ENCODE results near the gene EIF4A2. TPM values are rescaled to one million over a fixed set of nuclear protein-coding genes. Genes with fewer than 3 reads are reported as not detected.

The EIF4A2 gene
- total RNA-seq, 1 experiment from 2014 or later = 398 TPM

DNA sequence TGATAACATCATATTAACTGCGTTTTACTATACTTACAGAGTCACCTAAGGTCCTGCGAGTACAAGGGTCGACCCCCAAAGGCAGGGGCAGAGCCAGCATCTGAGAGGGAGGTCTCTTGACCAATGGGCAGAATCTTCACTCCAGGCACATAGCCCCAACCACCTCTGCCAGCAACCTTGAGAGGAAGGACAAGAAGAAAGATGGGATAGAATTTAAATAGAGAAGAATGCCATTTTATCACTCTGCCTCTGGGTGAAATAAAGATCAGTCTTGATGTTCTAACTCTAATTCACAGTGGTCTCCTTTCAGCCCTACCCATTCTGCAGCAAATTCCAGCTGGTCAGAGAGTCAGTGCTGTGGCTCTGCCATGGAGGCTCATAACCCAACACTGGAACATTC, 39.7 kb upstream of the EIF4A2 start:
- no peak for DNase-seq
- H3K23ac ChIP-seq (ENCODE audit: insufficient read length, low read depth, low read length) = no peak overlapping the region
- H3T11ph ChIP-seq (ENCODE audit: low read length) = no peak overlapping the region
- no peaks in the 10 kb centered on the region; a peak in 1 of 7 replicates for H3K36me3 Mint-ChIP-seq (ENCODE audit: insufficient read depth in 1 of 3, low read depth in 3 of 3)
- no peak overlapping the region for H2BK12ac ChIP-seq (ENCODE audit: insufficient read length, low read depth, low read length)
- H3K56ac ChIP-seq (ENCODE audit: insufficient read length, low read depth, low read length) = no peak overlapping the region
- H2BK15ac ChIP-seq (ENCODE audit: low read depth, low read length) = no peak overlapping the region
- H4K91ac ChIP-seq (ENCODE audit: insufficient read length, low read depth, low read length) = no peak overlapping the region
- no peaks in the 10 kb centered on the region for H4K20me1 ChIP-seq (ENCODE audit: control insufficient read depth, insufficient read depth, insufficient read length)
- no peak overlapping the region; a peak in 1 of 7 replicates for H3K27ac Mint-ChIP-seq
- no peak overlapping the region for H3K18ac ChIP-seq (ENCODE audit: insufficient read length, low read depth, low read length)
- H2BK5ac ChIP-seq (ENCODE audit: insufficient read length, low read length) = no peak overlapping the region
- no peaks in the 10 kb centered on the region for H3K23me2 ChIP-seq (ENCODE audit: insufficient read length, low read depth, low read length, poor library complexity, severe bottlenecking)
- H3K9me3 Mint-ChIP-seq = no peaks in the 10 kb centered on the region
- H3K4me1 ChIP-seq (ENCODE audit: insufficient read depth, low read length) = peaks cover 8% of the 10 kb centered on the region; the same call in 1 of the 2 replicates
- no peaks in the 10 kb centered on the region for H3K9me3 ChIP-seq (ENCODE audit: control insufficient read depth, low read depth, low read length)
- no peaks in the 10 kb centered on the region for H3K27me3 ChIP-seq (ENCODE audit: insufficient read depth, low read length)
- H4K5ac ChIP-seq (ENCODE audit: insufficient read length, low read depth, low read length) = no peak overlapping the region
- no peak overlapping the region for H2BK120ac ChIP-seq (ENCODE audit: low read depth, low read length, poor library complexity, severe bottlenecking)
- no peaks in the 10 kb centered on the region for H3K79me1 ChIP-seq (ENCODE audit: insufficient read depth, low read depth, low read length, poor library complexity, severe bottlenecking)
- no peaks in the 10 kb centered on the region for H3K79me2 ChIP-seq (ENCODE audit: insufficient read depth, low read length)
- H4K8ac ChIP-seq (replicated peaks; ENCODE audit: insufficient read length, low read depth, low read length) = no peak overlapping the region
- no peak overlapping the region for H2AK5ac ChIP-seq (ENCODE audit: insufficient read length, low read length)
- H3K4me3 Mint-ChIP-seq = no peak overlapping the region
- peaks cover 2% of the 10 kb centered on the region for H3K27me3 Mint-ChIP-seq (ENCODE audit: low read depth)
- no peak overlapping the region for H3K9ac ChIP-seq (ENCODE audit: extremely low read depth, insufficient read length, low read length)
- no peak for TF ChIP-seq CTCF (conservative IDR thresholded peaks at IDR 0.05)
- H2BK20ac ChIP-seq (ENCODE audit: low read depth, low read length, poor library complexity, severe bottlenecking) = no peak overlapping the region
- H3K4me1 Mint-ChIP-seq = peaks cover 18 to 19% of the 10 kb centered on the region in 2 experiments
- H3K14ac ChIP-seq (ENCODE audit: insufficient read depth, low read length) = no peak overlapping the region
- H3K4ac ChIP-seq (ENCODE audit: low read depth, low read length) = no peak overlapping the region
- no peak overlapping the region for H3K27ac ChIP-seq (ENCODE audit: insufficient read length, low read depth, low read length)
- H3K4me2 ChIP-seq (ENCODE audit: insufficient read depth, insufficient read length, low read length) = no peak overlapping the region
- no peak overlapping the region for H2AFZ ChIP-seq (ENCODE audit: low read length)
- WGBS (ENCODE audit: extremely low coverage, insufficient read length, low lambda C conversion rate) = no CpG with 5 or more reads among the region's 3 CpGs

Data from H9 (cell line).